Large intestine (tissue), 3 donors: Measurements from ENCODE around the gene ACADS. TPM values are rescaled to one million over a fixed set of nuclear protein-coding genes. Genes with fewer than 3 reads are reported as not detected.

Experiments
- DNase-seq, 2 donors: peaks; one replicate each; pipeline versions ENCODE4 v3.0.0 to v3.0.0-alpha.2; 2013
- H3K27ac ChIP-seq: one replicate; pipeline ENCODE4 v1.5.1; 2013; ENCODE audit warnings: low read length
- H3K27me3 ChIP-seq: 2 replicates; pipeline ENCODE4 v1.6.1; 2013; ENCODE audit warnings: low read length; ENCODE audit not compliant: control insufficient read depth, insufficient read depth
- H3K36me3 ChIP-seq: 2 replicates; pipeline ENCODE4 v1.6.1; 2013; ENCODE audit warnings: low read length; ENCODE audit not compliant: control insufficient read depth, insufficient read depth
- H3K4me1 ChIP-seq: one replicate; pipeline ENCODE4 v1.6.1; 2013; ENCODE audit warnings: low read length; ENCODE audit not compliant: control insufficient read depth, insufficient read depth
- H3K4me3 ChIP-seq: one replicate; pipeline ENCODE4 v1.5.1; 2013; ENCODE audit warnings: low read length
- H3K9me3 ChIP-seq: one replicate; pipeline ENCODE4 v1.6.1; 2013; ENCODE audit warnings: mild to moderate bottlenecking, low read depth, low read length, moderate library complexity; ENCODE audit not compliant: control insufficient read depth
- WGBS: methylation state at CpG from one replicate; pipeline ENCODE4 v1.1.5; 2013; ENCODE audit warnings: low lambda C conversion rate; ENCODE audit not compliant: insufficient coverage; 5-methylcytosine and 5-hydroxymethylcytosine counted together
- polyA plus RNA-seq: library from polyadenylated mRNA; unstranded; fragments of 120-200 nt; gene quantifications from one replicate; pipeline ENCODE4 v1.2.1, GENCODE V29; 2013

Gene ACADS
- polyA plus RNA-seq, 1 donor, result 50.2 TPM

- no peaks in the 10 kb centered on the region for H3K9me3 ChIP-seq
- H3K27ac ChIP-seq, result no peak overlapping the region
- peak overlapping the region; percentile 81 for H3K4me3 ChIP-seq
- no peaks in the 10 kb centered on the region for H3K27me3 ChIP-seq
- WGBS, result no CpG with 5 or more reads among the region's 6 CpGs
- H3K36me3 ChIP-seq, result peaks cover 25% of the 10 kb centered on the region
- H3K4me1 ChIP-seq, result peaks cover 15% of the 10 kb centered on the region
- no peak for DNase-seq
These were observed 14.2 kb upstream of the ACADS start for GRCh38 chr12:120711411-120711810.

GRCh38 chr12:120712610-120713009 lies 13.0 kb upstream of the ACADS start:
- 100% methylated on average over 1 of the region's 6 CpGs for WGBS
- peaks cover 35% of the 10 kb centered on the region for H3K36me3 ChIP-seq
- H3K27me3 ChIP-seq, result no peaks in the 10 kb centered on the region
- DNase-seq, result no peak
- no peak overlapping the region for H3K27ac ChIP-seq
- H3K4me3 ChIP-seq, result no peak overlapping the region
- H3K9me3 ChIP-seq, result no peaks in the 10 kb centered on the region
- peaks cover 15% of the 10 kb centered on the region for H3K4me1 ChIP-seq

- DNase-seq, result peak; percentile 62 to 67
- Histone ChIP-seq H3K36me3 (peaks cover 43% of the 10 kb centered on the region), H3K4me3 (no peak overlapping the region), H3K4me1 (peaks cover 26% of the 10 kb centered on the region), H3K9me3 (no peaks in the 10 kb centered on the region), H3K27me3 (no peaks in the 10 kb centered on the region), H3K27ac (no peak overlapping the region)
- no CpG with 5 or more reads among the region's 4 CpGs for WGBS
These were observed 11.7 kb upstream of the ACADS start for GRCh38 chr12:120713861-120714482.

- DNase-seq, result no peak
- Histone ChIP-seq H3K9me3 (no peaks in the 10 kb centered on the region), H3K36me3 (peaks cover 80% of the 10 kb centered on the region), H3K4me1 (peaks cover 31% of the 10 kb centered on the region), H3K27me3 (no peaks in the 10 kb centered on the region), H3K4me3 (no peak overlapping the region), H3K27ac (peak overlapping the region; percentile 89)
- 94% methylated on average over 4 of the region's 9 CpGs for WGBS
These were observed 7.6 kb upstream of the ACADS start for GRCh38 chr12:120718055-120718454.

- Histone ChIP-seq H3K36me3 (peaks cover 75% of the 10 kb centered on the region), H3K4me3 (no peak overlapping the region), H3K27ac (peak overlapping the region; percentile 89), H3K27me3 (no peaks in the 10 kb centered on the region), H3K9me3 (no peaks in the 10 kb centered on the region), H3K4me1 (peaks cover 31% of the 10 kb centered on the region)
- 17% methylated on average over 1 of the region's 2 CpGs for WGBS
- DNase-seq, result peak; percentile 35 to 85
These were observed 6.6 kb upstream of the ACADS start for GRCh38 chr12:120719072-120719471.

- Histone ChIP-seq H3K27me3 (no peaks in the 10 kb centered on the region), H3K9me3 (no peaks in the 10 kb centered on the region), H3K4me1 (peaks cover 31% of the 10 kb centered on the region), H3K4me3 (no peak overlapping the region), H3K36me3 (peaks cover 74% of the 10 kb centered on the region), H3K27ac (peak overlapping the region; percentile 89)
- WGBS, result 57% methylated on average over 1 of the region's 11 CpGs
- no peak for DNase-seq
These were observed 6.0 kb upstream of the ACADS start for GRCh38 chr12:120719496-120720233.

GRCh38 chr12:120720234-120720986 lies 5.2 kb upstream of the ACADS start:
- WGBS, result no CpG with 5 or more reads among the region's 7 CpGs
- no peaks in the 10 kb centered on the region for H3K9me3 ChIP-seq
- H3K4me1 ChIP-seq, result peaks cover 37% of the 10 kb centered on the region
- H3K36me3 ChIP-seq, result peaks cover 68% of the 10 kb centered on the region
- peak in 1 of 2 donors; percentile 40 for DNase-seq
- no peak overlapping the region for H3K4me3 ChIP-seq
- peak overlapping the region; percentile 89 for H3K27ac ChIP-seq
- no peaks in the 10 kb centered on the region for H3K27me3 ChIP-seq

GRCh38 chr12:120720987-120721801 lies 4.4 kb upstream of the ACADS start:
- DNase-seq, result no peak
- no peak overlapping the region for H3K4me3 ChIP-seq
- 67% methylated on average over 1 of the region's 10 CpGs for WGBS
- H3K27ac ChIP-seq, result no peak overlapping the region
- H3K27me3 ChIP-seq, result no peaks in the 10 kb centered on the region
- no peaks in the 10 kb centered on the region for H3K9me3 ChIP-seq
- H3K4me1 ChIP-seq, result peaks cover 37% of the 10 kb centered on the region
- peaks cover 62% of the 10 kb centered on the region for H3K36me3 ChIP-seq

- WGBS, result no CpG with 5 or more reads among the region's 3 CpGs
- DNase-seq, result no peak
- H3K27ac ChIP-seq, result no peak overlapping the region
- H3K27me3 ChIP-seq, result no peaks in the 10 kb centered on the region
- H3K36me3 ChIP-seq, result peaks cover 55% of the 10 kb centered on the region
- H3K4me3 ChIP-seq, result no peak overlapping the region
- H3K9me3 ChIP-seq, result no peaks in the 10 kb centered on the region
- peaks cover 40% of the 10 kb centered on the region for H3K4me1 ChIP-seq
These were observed 3.8 kb upstream of the ACADS start for GRCh38 chr12:120721866-120722265.

GRCh38 chr12:120722784-120723183 lies 2.8 kb upstream of the ACADS start:
- H3K36me3 ChIP-seq, result peaks cover 51% of the 10 kb centered on the region
- WGBS, result no CpG with 5 or more reads among the region's 2 CpGs
- H3K4me1 ChIP-seq, result peaks cover 43% of the 10 kb centered on the region
- H3K27ac ChIP-seq, result no peak overlapping the region
- H3K27me3 ChIP-seq, result no peaks in the 10 kb centered on the region
- no peaks in the 10 kb centered on the region for H3K9me3 ChIP-seq
- DNase-seq, result no peak
- H3K4me3 ChIP-seq, result no peak overlapping the region
